GM20000 (cell line): ENCODE measurements around the gene SOX6.

Experiments
- DNase-seq: peaks from one replicate; pipeline ENCODE4 v3.0.0; 2012; ENCODE audit warnings: low spot score
- CTCF ChIP-seq: IDR thresholded peaks from 2 replicates; pipeline ENCODE4 v1.5.1; 2012; ENCODE audit warnings: mild to moderate bottlenecking, control low read depth; ENCODE audit errors: extremely low read depth, missing control alignments

The SOX6 gene

GRCh38 chr11:16356057-16356760 lies at the start of gene SOX6:
TSS of gene SOX6 (minus strand) at chr11:16356546. CDS start at chr11:16341248, 15,298 bp downstream.
- no peak for TF ChIP-seq CTCF
- DNase-seq: no peak

GRCh38 chr11:16404781-16405285 lies 48.5 kb upstream of the SOX6 start:
- DNase-seq: no peak
- no peak for TF ChIP-seq CTCF

- no peak for TF ChIP-seq CTCF
- DNase-seq: no peak
These were observed 47.5 kb upstream of the SOX6 start for GRCh38 chr11:16403851-16404250.

GRCh38 chr11:16403448-16403803 lies 47.1 kb upstream of the SOX6 start:
- no peak for TF ChIP-seq CTCF
- DNase-seq: no peak

- DNase-seq: no peak
- no peak for TF ChIP-seq CTCF
These were observed 46.5 kb upstream of the SOX6 start for GRCh38 chr11:16402654-16403447.

GRCh38 chr11:16397390-16397789 lies 41.0 kb upstream of the SOX6 start:
- no peak for DNase-seq
- no peak for TF ChIP-seq CTCF

- TF ChIP-seq CTCF: no peak
- DNase-seq: no peak
These were observed 39.3 kb upstream of the SOX6 start for GRCh38 chr11:16395601-16396000.
